ENCODE measurements around the gene DUSP11.
"Not testable (repeated sequence)": the region's sequence is repeated elsewhere in the genome, so short reads cannot be mapped to it uniquely, and the experiment has no call there.

Gene DUSP11

DNA sequence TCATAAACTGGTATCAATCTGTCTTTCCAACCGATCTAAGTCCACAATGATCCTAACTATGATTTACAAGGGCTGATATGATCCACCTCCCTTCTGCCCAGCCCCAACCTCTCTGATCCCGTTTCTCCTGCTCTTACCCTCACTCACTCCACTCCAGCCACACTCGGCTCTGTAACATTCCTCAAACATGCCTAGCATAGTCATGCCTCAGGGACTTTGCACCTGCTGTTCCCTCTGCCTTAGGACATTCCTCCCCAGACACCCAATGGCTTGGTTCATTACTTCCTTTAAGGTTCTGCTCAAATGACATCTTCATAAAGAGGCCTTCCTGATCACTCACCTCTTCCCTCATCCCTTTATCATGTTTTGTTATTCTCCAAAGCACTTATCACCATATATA, 9.2 kb downstream of the DUSP11 start:
- DNase-seq = no peak

DNA sequence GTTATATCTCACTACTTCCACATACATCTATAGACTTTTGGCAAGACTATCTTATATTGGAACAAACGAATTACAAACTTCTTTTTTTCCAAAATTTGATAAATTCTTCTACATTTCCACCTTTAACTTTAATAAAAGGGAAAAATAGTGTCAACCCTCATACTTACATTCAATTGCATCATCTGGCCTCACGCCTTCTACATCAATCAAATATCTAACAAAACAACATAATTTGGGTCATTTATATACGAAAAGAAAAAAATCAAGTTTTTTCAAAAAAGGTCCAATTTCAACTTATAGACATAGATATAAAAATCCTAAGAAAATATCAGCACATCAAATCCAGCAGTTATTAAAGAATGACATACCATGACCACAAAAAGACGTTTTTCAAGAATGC, 12.9 kb downstream of the DUSP11 start:
- DNase-seq = no peak

DNA sequence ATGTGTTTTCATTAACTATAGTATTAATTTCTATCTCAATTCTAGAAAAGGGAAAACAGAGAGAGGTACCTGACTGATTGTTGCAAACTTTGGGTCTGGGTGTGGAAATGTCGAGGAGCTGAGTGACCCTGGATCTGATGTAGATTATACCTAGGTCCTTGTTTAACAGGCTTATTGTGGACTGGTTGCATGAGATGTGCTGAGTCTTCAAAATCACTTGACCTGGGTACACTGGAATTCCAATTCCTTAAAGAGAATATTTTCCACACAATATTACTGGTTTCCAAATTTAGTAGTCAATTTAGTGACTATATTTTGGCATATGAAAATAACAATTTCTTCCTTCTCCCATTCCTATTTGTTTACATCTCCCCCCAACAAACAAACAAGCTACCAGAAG, 13.6 kb downstream of the DUSP11 start:
- DNase-seq = no peak

DNA sequence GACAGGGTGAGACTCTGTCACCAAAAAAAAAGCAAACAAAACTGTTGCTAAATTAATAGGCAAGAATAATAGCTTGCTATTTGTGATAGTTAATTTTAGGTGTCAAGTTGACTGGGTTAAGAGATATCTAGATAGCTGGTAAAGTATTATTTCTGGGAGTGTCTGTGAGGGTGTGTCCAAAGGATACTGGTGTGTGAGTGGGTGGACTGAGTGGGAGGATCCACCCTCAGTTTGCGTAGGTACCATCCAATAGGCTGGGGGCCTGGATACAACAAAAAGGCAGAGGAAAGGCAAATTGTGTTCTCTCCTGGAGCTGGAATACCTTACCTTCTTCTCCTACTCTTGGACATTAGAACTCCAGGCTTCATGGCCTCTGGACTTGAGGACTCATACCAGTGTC, 15.0 kb downstream of the DUSP11 start:
- no peak for DNase-seq

- DNase-seq = no peak
Measured at GRCh38 chr2:73762571-73762970, 17.3 kb downstream of the DUSP11 start.

DNA sequence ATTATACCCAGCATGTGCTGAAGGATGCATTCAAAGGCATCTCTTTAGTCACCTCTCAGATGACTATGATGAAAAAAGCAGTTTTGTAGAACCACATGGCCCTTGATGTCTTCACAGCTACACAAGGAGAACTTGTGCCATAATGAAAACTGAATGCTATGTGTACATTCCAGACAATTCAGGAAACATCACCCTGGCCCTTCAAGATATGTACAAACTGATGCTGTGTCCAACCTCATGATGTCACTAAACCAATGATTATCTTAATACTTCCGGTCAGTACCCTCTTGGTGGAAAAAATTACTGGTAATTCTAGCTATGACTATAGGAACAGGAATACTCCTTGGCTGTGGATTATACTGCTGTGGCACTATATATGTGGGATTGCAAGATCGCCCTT, 20.0 kb downstream of the DUSP11 start:
- no peak for DNase-seq

- DNase-seq = no peak
Measured at GRCh38 chr2:73759285-73759764, 20.6 kb downstream of the DUSP11 start.

DNA sequence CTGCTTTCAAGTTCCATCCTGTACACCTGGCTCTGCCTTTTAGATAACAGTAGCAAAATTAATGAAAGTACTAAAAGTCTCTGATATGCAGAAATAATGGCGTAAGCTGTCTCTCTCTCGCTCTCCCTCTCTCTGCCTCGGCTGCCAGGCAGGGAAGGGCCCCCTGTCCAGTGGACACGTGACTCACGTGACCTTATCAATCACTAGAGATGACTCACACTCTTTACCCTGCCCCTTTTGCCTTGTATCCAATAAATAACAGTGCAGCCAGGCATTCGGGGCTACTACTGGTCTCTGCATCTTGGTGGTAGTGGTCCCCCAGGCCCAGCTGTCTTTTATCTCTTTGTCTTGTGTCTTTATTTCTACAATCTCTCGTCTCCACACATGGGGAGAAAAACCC, 25.6 kb downstream of the DUSP11 start:
- not testable (repeated sequence) for DNase-seq

- DNase-seq = no peak
Measured at GRCh38 chr2:73749314-73749713, 30.6 kb downstream of the DUSP11 start.

GRCh38 chr2:73746877-73747208, 33.1 kb downstream of the DUSP11 start:
- no peak for DNase-seq

DNA sequence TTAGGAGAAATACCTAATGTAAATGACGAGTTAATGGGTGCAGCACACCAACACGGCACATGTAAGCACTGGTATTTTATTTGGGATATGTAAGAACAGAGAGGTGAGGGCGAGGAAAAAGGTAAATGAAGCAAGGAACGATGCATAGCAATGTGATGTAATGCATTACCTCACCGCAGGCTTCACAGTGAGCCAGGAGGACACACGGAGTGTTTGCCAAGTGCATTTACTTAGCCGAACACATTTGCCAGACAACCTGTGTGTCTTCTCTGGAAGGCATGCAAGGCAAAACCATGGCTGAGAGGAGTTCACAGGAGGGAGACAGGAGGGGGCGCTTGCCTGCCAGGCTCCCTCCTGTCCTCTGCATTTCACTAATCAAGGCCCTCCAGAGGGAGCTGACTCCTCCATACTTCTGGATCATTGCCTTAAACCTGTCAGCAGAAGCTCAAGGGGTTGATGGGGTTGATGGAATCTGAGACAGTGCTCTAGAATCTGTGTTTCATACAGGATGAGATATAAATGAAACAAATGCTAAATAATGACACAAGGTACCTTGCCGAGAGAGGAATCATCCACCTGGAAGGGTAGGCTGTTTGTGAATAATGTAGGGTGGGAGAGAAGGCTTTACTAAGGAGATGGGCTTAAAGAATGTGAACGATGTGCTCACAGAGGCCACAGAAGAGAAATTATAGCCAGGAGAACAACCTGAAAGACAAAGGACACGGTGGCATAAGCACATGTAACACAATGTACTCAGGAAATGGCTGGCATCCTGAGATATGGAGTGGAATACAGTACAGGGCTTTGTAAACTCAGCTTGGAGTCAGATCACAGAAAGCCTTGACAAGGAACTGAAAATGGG, 33.7 kb downstream of the DUSP11 start:
- DNase-seq = no peak

- DNase-seq = no peak
Measured at GRCh38 chr2:73740767-73741166, 39.1 kb downstream of the DUSP11 start.

DNA sequence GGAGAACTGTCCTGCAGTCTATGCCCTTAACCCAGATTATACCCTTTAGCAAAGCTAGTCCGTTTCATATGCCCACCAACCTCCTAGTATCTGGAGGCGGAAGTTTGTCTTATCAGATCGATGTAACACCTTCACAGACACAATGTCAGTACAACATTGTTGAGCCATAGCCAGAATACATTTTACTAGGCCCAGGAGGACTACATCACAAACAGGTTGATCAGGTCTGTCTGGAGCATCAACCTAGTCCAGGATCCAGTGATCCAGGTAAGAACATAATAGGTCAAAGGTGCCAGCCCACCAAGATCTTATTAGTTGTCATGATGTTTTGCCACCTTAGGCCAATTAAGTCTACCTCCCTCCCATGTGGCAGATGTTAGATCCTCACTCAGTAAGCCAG, 40.8 kb downstream of the DUSP11 start:
- DNase-seq = no peak

DNA sequence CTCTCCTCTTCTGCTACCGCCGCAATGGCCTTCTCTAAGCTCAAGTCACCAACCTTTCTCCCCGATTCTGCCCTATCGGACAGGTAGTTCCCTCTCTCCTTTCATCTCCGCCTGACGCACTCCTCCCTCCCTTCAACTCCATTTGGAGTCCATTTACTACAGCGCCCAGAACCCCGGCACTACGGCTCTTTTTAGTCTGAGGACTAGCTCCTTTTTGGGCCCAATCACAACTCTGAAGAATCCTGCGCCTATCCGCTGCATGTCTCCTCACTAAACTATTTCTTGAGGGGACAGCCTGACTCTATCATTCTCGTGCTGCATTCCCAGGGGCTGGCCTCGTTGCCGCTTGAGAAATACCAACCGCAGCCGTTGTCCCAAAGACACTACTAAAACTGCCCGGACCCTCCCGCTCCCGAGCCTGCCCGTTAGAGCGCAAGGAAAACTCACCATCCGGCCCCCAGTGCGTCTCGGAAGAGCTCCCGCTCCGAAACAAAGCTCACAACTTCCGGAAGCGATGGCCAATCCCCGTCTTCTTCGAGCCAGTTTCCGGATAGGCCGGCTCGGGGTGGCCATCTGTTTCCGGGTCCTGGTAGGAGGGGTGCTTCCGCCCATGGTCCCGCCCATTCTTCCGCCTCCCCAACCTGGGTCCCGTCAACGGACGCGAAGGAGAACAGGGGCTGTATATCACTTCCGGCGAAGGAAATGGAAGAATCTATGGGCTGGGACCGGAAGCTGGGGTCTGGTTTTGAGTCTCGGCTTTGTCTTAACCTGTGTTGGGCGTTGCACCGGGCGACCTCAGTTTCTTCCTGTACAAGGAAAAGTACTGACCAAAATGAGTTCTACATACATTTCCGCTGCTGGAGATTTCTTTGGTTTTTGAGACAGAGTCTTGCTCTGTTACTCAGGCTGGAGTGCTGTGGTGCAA, 42.8 kb downstream of the DUSP11 start, which contains the start of gene TPRKB:
TSS of gene TPRKB (minus strand) at position 491 of the 925 bp plus-strand sequence. CDS start 2,776 bp downstream, outside the sequence.
- no peak for DNase-seq

DNA sequence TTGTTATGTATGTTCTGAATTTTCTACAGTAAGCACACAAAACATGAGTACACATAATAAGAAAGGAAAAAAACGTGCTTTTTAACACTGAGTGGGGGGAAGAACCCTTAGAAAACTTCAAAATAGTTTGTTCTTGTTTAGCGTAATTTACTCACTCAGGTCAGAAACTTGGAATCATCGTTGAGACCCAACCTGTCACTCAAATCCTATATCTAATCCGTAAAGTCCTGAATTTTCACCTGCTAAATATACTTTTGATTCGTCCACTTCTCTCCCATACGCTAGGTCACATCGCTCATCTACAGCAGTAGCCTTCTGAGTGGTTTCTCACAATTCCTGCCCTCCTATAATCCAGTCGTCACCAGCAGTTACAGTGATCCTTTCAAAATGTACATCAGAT, 43.5 kb downstream of the DUSP11 start:
- no peak for DNase-seq

GRCh38 chr2:73730810-73731209, 49.1 kb downstream of the DUSP11 start:
- DNase-seq = no peak

- DNase-seq = no peak
Measured at GRCh38 chr2:73728711-73729110, 51.2 kb downstream of the DUSP11 start.

- DNase-seq = no peak
Measured at GRCh38 chr2:73728043-73728442, 51.9 kb downstream of the DUSP11 start.

- DNase-seq = not testable (repeated sequence)
Measured at GRCh38 chr2:73726657-73727056, 53.2 kb downstream of the DUSP11 start.

- no peak for DNase-seq
Measured at GRCh38 chr2:73718851-73719621, 60.9 kb downstream of the DUSP11 start.

- no peak for DNase-seq
Measured at GRCh38 chr2:73718421-73718820, 61.5 kb downstream of the DUSP11 start.

DNA sequence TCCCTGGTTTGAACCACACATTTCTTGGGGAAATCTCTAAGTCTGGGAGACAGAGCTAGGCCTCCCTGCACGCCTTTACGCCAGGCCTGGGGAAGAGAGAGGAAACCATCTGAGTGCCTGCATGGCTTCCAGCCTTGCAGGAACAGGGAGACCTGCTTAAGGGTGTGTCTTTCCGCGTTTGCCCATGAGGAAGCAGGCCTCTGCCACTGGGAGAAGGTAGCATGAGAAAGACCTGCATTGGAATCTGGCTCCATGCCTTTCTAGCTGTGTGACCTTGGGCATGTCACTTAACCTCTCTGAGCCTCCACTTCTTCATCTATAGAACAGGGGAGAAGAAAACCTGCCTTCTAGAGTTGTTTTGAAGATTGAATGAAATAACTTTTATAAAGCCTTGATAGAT, 62.2 kb downstream of the DUSP11 start:
- not testable (repeated sequence) for DNase-seq

- no peak for DNase-seq
Measured at GRCh38 chr2:73717251-73717606, 62.7 kb downstream of the DUSP11 start.
